ENCODE data around the gene SYNM.

Gene SYNM

GRCh38 chr15:99143242-99143641 lies 38.4 kb downstream of the SYNM start:
- no peak for DNase-seq

GRCh38 chr15:99143655-99144610 lies 39.1 kb downstream of the SYNM start:
- no peak for DNase-seq

GRCh38 chr15:99145005-99145404 lies 40.1 kb downstream of the SYNM start:
- DNase-seq: no peak

GRCh38 chr15:99145778-99146177 lies 40.9 kb downstream of the SYNM start:
- no peak for DNase-seq

- DNase-seq: no peak
Measured at GRCh38 chr15:99146661-99147060, 41.8 kb downstream of the SYNM start.

GRCh38 chr15:99148851-99149276 lies 44.0 kb downstream of the SYNM start:
- DNase-seq: no peak

GRCh38 chr15:99149366-99149765 lies 44.5 kb downstream of the SYNM start:
- no peak for DNase-seq

GRCh38 chr15:99151156-99151555 lies 46.3 kb downstream of the SYNM start:
- DNase-seq: no peak

- DNase-seq: no peak
Measured at GRCh38 chr15:99153026-99153535, 48.2 kb downstream of the SYNM start.

GRCh38 chr15:99154271-99154670 lies 49.4 kb downstream of the SYNM start:
- DNase-seq: no peak

- DNase-seq: no peak
Measured at GRCh38 chr15:99155961-99156443, 51.1 kb downstream of the SYNM start.

- DNase-seq: no peak
Measured at GRCh38 chr15:99157456-99157855, 52.6 kb downstream of the SYNM start.

- DNase-seq: no peak
Measured at GRCh38 chr15:99158626-99159412, 53.9 kb downstream of the SYNM start.

- DNase-seq: no peak
Measured at GRCh38 chr15:99163271-99164062, 58.6 kb downstream of the SYNM start.

GRCh38 chr15:99164119-99164518 lies 59.2 kb downstream of the SYNM start:
- DNase-seq: no peak

- DNase-seq: no peak
Measured at GRCh38 chr15:99165020-99165790, 60.3 kb downstream of the SYNM start.

- DNase-seq: no peak
Measured at GRCh38 chr15:99165956-99166689, 61.2 kb downstream of the SYNM start.

- DNase-seq: no peak
Measured at GRCh38 chr15:99167201-99167600, 62.3 kb downstream of the SYNM start.

GRCh38 chr15:99167640-99168039 lies 62.8 kb downstream of the SYNM start:
- DNase-seq: no peak

GRCh38 chr15:99168601-99169580 lies 64.0 kb downstream of the SYNM start:
- no peak for DNase-seq

Data from cerebellar nuclear complex (tissue), 1 donor.